HEK293T (cell line): ENCODE measurements around the gene CCNI2.

Experiments used
- BHLHE40 ChIP-seq: fragments of 450-650 bp; IDR thresholded peaks from 2 replicates; pipeline ENCODE4 v1.6.1; 2016; ENCODE audit warnings: mild to moderate bottlenecking, moderate library complexity, borderline replicate concordance
- CTBP1 ChIP-seq: fragments of 450-650 bp; IDR thresholded peaks from 2 replicates; pipeline ENCODE4 v1.6.1; 2016; ENCODE audit warnings: borderline replicate concordance
- FOXA1 ChIP-seq: fragments of 450-650 bp; IDR thresholded peaks from 2 replicates; pipeline ENCODE4 v1.6.1; 2016; ENCODE audit warnings: mild to moderate bottlenecking
- FOXK2 ChIP-seq: fragments of 450-650 bp; IDR thresholded peaks from 2 replicates; pipeline ENCODE4 v1.6.1; 2016; ENCODE audit warnings: mild to moderate bottlenecking
- FOXM1 ChIP-seq: fragments of 450-650 bp; IDR thresholded peaks from 2 replicates; pipeline ENCODE4 v1.6.1; 2017; ENCODE audit warnings: mild to moderate bottlenecking, borderline replicate concordance
- HDGF ChIP-seq: fragments of 450-650 bp; IDR thresholded peaks from 2 replicates; pipeline ENCODE4 v1.6.1; 2017; ENCODE audit warnings: antibody characterized with exemption, borderline replicate concordance
- NFRKB ChIP-seq: fragments of 450-650 bp; IDR thresholded peaks from 2 replicates; pipeline ENCODE4 v1.6.1; 2016; ENCODE audit warnings: mild to moderate bottlenecking, moderate library complexity
- SP1 ChIP-seq: fragments of 450-650 bp; IDR thresholded peaks from 2 replicates; pipeline ENCODE4 v1.6.1; 2017
- SUZ12 ChIP-seq: fragments of 450-650 bp; IDR thresholded peaks from 2 replicates; pipeline ENCODE4 v1.6.1; 2016; ENCODE audit warnings: mild to moderate bottlenecking
- TARDBP ChIP-seq: fragments of 450-650 bp; IDR thresholded peaks from 2 replicates; pipeline ENCODE4 v1.6.1; 2016

GRCh38 chr5:132766020-132766805, 19.0 kb downstream of the CCNI2 start:
- TF ChIP-seq SP1 = no peak
- no peak for TF ChIP-seq TARDBP
- no peak for TF ChIP-seq NFRKB
- no peak for TF ChIP-seq FOXA1
- TF ChIP-seq HDGF = no peak
- no peak for TF ChIP-seq BHLHE40
- TF ChIP-seq SUZ12 = no peak
- TF ChIP-seq CTBP1 = no peak
- TF ChIP-seq FOXM1 = no peak
- TF ChIP-seq FOXK2 = no peak
